Measurements from ENCODE around the gene NOVA1.
"Not testable (repeated sequence)": the region's sequence is repeated elsewhere in the genome, so short reads cannot be mapped to it uniquely, and the experiment has no call there.

NOVA1 gene

DNA sequence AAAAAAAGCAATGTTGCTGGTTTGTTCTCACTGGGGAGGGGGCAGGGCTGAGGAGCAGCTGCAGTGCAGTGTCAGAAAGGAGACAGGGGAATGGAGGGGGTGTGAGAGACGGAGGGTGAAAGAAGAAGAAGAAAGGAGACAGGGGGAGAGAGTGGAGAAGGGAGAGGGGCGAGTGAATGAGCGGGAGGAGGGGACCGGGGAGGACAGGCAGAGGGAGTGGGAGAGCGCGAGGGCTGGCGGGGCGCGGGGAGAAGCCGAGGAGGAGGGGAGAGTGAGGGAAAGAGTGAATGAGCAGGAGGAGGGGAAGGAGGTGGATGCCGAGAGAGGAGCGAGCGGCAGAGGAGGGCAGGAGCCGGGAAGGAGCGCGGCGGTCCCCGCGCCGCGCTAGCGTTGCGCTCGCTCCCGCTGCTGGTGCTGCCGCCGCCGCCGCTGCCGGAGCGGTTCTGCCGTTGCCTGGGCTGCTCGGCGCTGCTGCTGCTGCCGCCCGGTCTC is at the start of gene NOVA1:
NOVA1 (minus strand) TSS at position 445 of the 492 bp plus-strand sequence. CDS start 597 bp downstream, outside the sequence.
- DNase-seq: no peak

GRCh38 chr14:26645057-26645456 is 47.2 kb upstream of the NOVA1 start:
- DNase-seq: not testable (repeated sequence)

GRCh38 chr14:26636561-26636960 is 38.7 kb upstream of the NOVA1 start:
- peak; percentile 34 for DNase-seq

- DNase-seq: not testable (repeated sequence)
Observed at GRCh38 chr14:26634946-26635345, 37.1 kb upstream of the NOVA1 start.

DNA sequence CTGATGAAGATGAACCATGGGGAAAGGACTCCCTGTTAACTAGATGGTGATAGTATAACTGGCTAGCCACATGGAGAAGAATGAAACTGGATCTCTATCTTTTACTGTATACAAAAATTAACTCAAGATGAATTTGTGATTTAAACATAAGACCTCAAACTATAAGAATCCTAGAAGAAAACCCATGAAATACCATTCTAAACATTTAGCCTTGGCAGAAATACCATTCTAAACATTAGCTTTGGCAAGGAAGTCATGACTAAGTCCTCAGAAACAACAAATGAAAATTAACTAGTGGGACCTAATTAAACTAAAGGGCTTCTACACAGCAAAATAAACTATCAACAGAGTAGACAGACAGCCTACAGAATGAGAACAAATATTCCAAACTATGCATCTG is 28.4 kb upstream of the NOVA1 start:
- peak; percentile 37 for DNase-seq

GRCh38 chr14:26622611-26623010 is 24.8 kb upstream of the NOVA1 start:
- peak; percentile 46 for DNase-seq

DNA sequence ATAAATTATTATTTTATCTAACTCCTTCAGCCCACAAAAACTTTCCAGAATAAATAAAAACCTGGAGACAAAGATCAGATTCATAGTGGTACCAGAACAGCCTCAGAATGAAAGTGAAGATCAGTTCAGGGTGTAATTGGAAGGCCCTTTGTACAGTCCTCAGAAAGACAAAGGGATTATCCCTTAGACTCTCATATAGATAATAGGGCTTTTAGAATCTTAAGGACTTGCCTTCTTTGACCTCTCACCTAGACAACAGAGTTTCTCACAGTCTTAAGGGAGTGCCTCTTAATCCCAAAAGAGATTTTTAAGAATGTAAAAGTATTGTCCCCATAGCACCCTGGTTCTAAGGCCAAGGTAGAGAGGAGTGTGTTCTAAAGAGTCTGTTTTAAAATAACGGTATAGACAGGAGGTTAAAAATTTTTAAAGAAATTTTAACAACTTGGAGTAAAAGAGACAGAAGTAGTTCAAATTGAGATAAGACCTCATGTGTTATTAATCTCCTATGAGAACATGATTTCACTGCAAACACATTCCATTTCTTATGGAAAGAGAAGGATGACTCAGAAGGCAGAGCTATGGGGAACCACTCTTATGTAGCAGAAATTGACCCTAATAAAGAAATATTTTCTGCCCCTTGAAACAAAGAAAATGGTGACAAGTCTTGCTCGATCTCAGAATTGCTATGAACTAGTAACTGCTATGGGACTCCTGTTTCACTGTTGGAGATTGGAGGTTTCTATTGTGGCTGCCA is 24.2 kb upstream of the NOVA1 start:
- DNase-seq: peak; percentile 75

- peak; percentile 35 for DNase-seq
Observed at GRCh38 chr14:26621364-26621763, 23.5 kb upstream of the NOVA1 start.

- no peak for DNase-seq
Observed at GRCh38 chr14:26611259-26611658, 13.4 kb upstream of the NOVA1 start.

GRCh38 chr14:26606729-26607312 is 9.0 kb upstream of the NOVA1 start:
- DNase-seq: peak; percentile 62

- DNase-seq: no peak
Observed at GRCh38 chr14:26605602-26606001, 7.8 kb upstream of the NOVA1 start.

- no peak for DNase-seq
Observed at GRCh38 chr14:26602902-26603301, 5.1 kb upstream of the NOVA1 start.

- no peak for DNase-seq
Observed at GRCh38 chr14:26601856-26602255, 4.0 kb upstream of the NOVA1 start.

DNA sequence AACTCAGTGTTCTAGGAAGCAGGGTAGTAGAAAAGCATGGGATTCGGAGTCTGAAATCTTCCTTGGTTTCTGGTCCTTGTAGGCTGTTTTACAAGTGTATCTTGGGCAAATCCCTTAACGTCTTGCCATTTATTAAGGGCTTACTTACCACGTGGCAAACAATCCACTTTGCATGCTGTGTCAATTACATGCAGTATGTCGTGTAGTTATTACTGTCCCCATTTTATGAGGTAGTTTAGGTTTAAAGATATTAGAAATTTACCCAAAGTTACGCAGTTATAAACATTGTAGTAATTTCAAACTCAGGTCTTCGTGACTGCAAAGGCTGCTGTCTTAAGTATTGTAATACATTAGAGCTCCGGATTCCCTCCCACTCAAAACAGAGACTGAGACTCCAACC is 1.5 kb upstream of the NOVA1 start:
- no peak for DNase-seq

GRCh38 chr14:26598672-26599131 is 869 bp upstream of the NOVA1 start:
- no peak for DNase-seq

- DNase-seq: peak; percentile 90
Observed at GRCh38 chr14:26598081-26598671, 343 bp upstream of the NOVA1 start.

DNA sequence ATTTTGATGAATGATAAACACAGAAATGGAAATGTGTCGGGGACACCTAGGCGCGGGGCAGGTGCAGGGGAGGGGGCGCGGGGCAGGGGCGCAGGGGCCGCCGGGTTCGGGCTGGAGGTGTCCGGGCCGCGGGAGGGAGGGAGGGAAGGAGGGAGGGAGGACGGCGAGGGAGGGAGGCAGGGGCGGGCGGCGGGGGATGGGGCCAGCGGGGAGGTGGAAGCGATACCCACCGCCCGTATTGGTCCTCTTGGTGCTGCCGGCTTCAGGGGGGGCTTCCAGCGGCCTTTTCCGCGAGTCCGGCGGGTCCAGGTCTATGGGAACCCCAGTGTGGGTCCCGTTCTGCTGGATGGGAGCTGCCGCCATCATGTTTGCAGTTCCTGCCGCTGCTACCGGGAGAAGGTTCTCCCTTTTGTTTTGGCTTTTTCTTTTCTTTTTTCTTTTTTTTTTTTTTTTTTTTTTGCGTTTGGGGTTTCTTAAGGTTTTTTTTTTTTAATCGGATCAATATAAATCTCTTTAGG is 703 bp downstream of the NOVA1 start:
- DNase-seq: peak; percentile 7

DNA sequence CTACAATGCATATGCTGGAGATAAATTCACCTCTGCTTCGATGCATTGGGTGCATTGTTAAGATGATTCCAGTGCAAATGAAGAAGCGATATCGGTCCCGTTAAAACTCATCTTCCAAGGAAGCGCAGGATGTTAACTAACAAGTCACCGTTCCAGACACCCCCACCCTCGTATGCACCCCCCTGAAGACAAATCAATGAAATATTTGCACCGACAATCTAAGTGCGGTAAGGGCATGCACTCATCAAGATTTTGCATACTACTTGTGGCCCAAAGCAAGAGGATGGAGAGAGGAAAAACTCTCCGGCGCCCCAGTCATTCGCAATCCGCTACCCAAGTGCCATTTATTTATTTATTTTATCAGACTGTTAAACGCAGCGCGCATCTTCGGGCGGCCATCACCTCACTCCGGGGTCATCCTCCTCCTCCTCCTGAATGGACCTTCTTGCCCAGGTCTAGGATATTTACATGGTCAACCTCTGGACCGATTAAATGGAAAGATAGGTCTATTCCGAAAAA is 1.2 kb downstream of the NOVA1 start:
- DNase-seq: no peak

- no peak for DNase-seq
Observed at GRCh38 chr14:26595926-26596542, 1.8 kb downstream of the NOVA1 start.

DNA sequence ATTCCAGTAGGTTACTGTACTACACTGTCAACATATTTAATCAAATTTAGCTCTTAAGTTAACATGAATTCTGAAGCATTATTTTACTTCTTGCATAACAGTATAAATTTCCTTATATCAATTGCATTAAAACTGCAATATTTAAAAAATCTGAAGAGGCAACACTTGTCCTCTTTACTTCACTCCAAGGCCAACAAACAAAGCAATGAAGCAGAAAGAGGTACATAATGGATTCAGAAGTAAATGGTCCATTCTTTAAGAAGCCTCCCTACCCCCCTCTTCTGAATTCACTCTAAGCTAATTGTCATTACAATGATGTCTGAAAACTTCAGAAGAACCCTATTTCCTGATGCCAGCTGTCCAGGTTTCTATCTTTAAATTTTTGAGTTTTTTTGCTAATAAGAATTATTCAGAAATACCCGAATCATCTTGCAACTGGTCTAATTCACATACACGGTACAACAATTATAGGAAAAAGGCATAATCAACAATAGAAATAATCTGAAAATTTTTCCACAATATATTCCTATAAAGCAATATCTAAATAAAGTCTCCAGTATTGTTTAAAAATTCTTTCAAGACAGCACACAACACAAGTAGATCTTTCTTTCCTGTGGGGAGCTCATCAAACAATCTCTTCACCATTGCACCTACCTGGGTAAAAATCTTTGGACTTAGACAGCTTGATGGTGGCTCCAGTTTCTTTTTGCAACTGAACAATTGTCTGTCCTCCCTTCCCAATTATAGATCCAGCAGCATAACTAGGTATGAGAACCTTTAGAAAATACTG is 2.9 kb downstream of the NOVA1 start:
- DNase-seq: no peak

DNA sequence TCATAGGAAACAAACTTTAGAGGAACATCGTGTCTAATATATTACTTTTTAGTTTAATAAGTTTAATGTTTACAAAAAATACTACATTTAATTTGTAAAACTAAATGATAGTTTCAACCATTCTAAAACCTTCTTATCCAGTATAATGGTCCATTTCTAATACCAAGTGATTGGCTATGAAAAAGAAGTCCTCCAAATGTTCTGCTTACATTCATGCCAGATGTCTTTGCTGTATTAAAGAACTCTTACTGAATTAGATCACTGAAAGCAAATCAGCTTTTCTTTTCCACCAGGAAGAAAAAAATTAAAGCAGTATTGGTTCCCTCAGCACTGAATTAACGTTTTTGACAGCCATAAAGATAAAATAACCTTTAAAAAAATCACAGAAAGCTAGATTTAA is 3.7 kb downstream of the NOVA1 start:
- DNase-seq: no peak

GRCh38 chr14:26593357-26593756 is 4.5 kb downstream of the NOVA1 start:
- no peak for DNase-seq

Measured in fibroblast of skin of right biceps (primary cell).